Kidney (tissue), 14 donors: Measurements from ENCODE around the gene KMT2E. TPM values are rescaled to one million over a fixed set of nuclear protein-coding genes. Genes with fewer than 3 reads are reported as not detected.
A peak's percentile ranks its signal among the peaks of the same experiment; 100 is the strongest.

Experiments used
- DNase-seq, 5 donors: peaks; one replicate each; pipeline ENCODE4 v3.0.0-alpha.2; 2013 to 2020
- FAIRE-seq: peaks from 2 replicates; lab custom pipeline; 2012; peaks lifted over from hg19 to GRCh38; lab: Jason Lieb, UNC
- H3K27ac ChIP-seq, 2 donors: one replicate each; pipeline ENCODE4 v1.7.0; 2013; ENCODE audit warnings: low read depth in 2 of 2, low read length in 2 of 2, inconsistent platforms in 1 of 2
- H3K27me3 ChIP-seq: one replicate; pipeline ENCODE4 v1.7.1; 2013; ENCODE audit warnings: low read length, inconsistent platforms; ENCODE audit not compliant: control insufficient read depth, insufficient read depth
- H3K36me3 ChIP-seq, 3 donors: one replicate each; pipeline versions ENCODE4 v1.7.0 to v1.7.1; 2013; ENCODE audit warnings: low read length in 3 of 3, control low read depth in 1 of 3, inconsistent platforms in 1 of 3; ENCODE audit not compliant: insufficient read depth in 3 of 3, control insufficient read depth in 2 of 3
- H3K4me1 ChIP-seq, 3 donors: one replicate each; pipeline versions ENCODE4 v1.7.0 to v1.7.1; 2013; ENCODE audit warnings: low read length in 3 of 3, inconsistent platforms in 1 of 3, low read depth in 1 of 3; ENCODE audit not compliant: control insufficient read depth in 2 of 3, insufficient read depth in 2 of 3
- H3K4me3 ChIP-seq, 3 donors: one replicate each; pipeline versions ENCODE4 v1.7.0 to v1.8.1; 2013; ENCODE audit warnings: low read length in 3 of 3, control low read depth in 1 of 3, inconsistent platforms in 1 of 3
- H3K9ac ChIP-seq, 3 donors: one replicate each; pipeline versions ENCODE4 v1.7.0 to v1.7.1; 2013; ENCODE audit warnings: low read length in 3 of 3, control low read depth in 1 of 3, inconsistent platforms in 1 of 3
- H3K9me3 ChIP-seq, 3 donors: one replicate each; pipeline versions ENCODE4 v1.7.0 to v1.7.1; 2013; ENCODE audit warnings: low read length in 3 of 3, control low read depth in 1 of 3, inconsistent platforms in 1 of 3; ENCODE audit not compliant: control insufficient read depth in 2 of 3, insufficient read depth in 1 of 3
- CTCF ChIP-seq: IDR thresholded peaks from 3 replicates; pipeline ENCODE4 v1.5.1; 2012; ENCODE audit warnings: mild to moderate bottlenecking, moderate library complexity, borderline replicate concordance; ENCODE audit not compliant: insufficient read depth; ENCODE audit errors: extremely low read depth
- intact Hi-C: fragments of 100-400 bp; cut with DNase I; formaldehyde crosslinking; loops from one replicate; pipeline ENCODE4 v1.11.1; 2022
- polyA plus RNA-seq: library from polyadenylated mRNA; stranded (reverse); fragments of 350-450 nt; fragmentation: Illumina TruSeq; extraction: RNeasy Lipid Tissue Mini Kit (QIAGEN cat#74804); gene quantifications from one replicate; pipeline ENCODE4 v1.2.3, GENCODE V29; 2014; ENCODE audit warnings: low read depth, low replicate concordance; ENCODE audit not compliant: insufficient read depth
- total RNA-seq: library from RNA; stranded (reverse); fragmentation: NEBNext Ultra II Directional; extraction: Animal tissue kit (Norgen Biotek cat#: 25700); gene quantifications from one replicate; pipeline ENCODE4 v1.2.1, GENCODE V29; 2021
- donor health status: control.
- donor health status: control.
- donor health status: control.
- donor health status: control.
- donor health status: control.
- donor health status: DM: yes; HTN: yes; CAD: no.
- donor health status: Normal renal cell carcinoma (clear cell type).

Gene KMT2E
- total and polyA plus RNA-seq, 2 donors from 2014 or later: 7.2 to 106 TPM

GRCh38 chr7:105017657-105018365 lies 3.8 kb downstream of the KMT2E start:
- FAIRE-seq (no peak), DNase-seq (peak in 2 of 5 donors; percentile 30 to 38)
- Histone ChIP-seq H3K4me3 (peak overlapping the region in 2 of 3 donors; percentile 89 to 98), H3K36me3 (no peaks in the 10 kb centered on the region), H3K4me1 (peaks cover 4 to 7% (median 5%) of the 10 kb centered on the region in 3 donors), H3K9me3 (no peaks in the 10 kb centered on the region), H3K27me3 (no peaks in the 10 kb centered on the region), H3K27ac (peak overlapping the region in 1 of 2 donors; percentile 82), H3K9ac (peak overlapping the region in 2 of 3 donors; percentile 26 to 43)
- intact Hi-C loops: no loop called here
- no peak for TF ChIP-seq CTCF

- no peaks in the 10 kb centered on the region for H3K27me3 ChIP-seq
- DNase-seq (no peak), FAIRE-seq (no peak)
- no peaks in the 10 kb centered on the region for H3K9me3 ChIP-seq
- H3K4me3 ChIP-seq: no peak overlapping the region
- H3K27ac ChIP-seq: no peak overlapping the region
- H3K36me3 ChIP-seq: no peaks in the 10 kb centered on the region
- intact Hi-C loops: no loop called here
- peaks cover 4 to 7% (median 5%) of the 10 kb centered on the region in 3 donors for H3K4me1 ChIP-seq
- no peak overlapping the region for H3K9ac ChIP-seq
- no peak for TF ChIP-seq CTCF
Observed at GRCh38 chr7:105019269-105019668, 5.3 kb downstream of the KMT2E start.

GRCh38 chr7:105020926-105021325 lies 6.9 kb downstream of the KMT2E start:
- DNase-seq (no peak), FAIRE-seq (no peak)
- intact Hi-C loops: no loop called here
- Histone ChIP-seq H3K4me3 (no peak overlapping the region), H3K9ac (no peak overlapping the region), H3K27me3 (no peaks in the 10 kb centered on the region), H3K9me3 (no peaks in the 10 kb centered on the region), H3K36me3 (no peaks in the 10 kb centered on the region), H3K27ac (no peak overlapping the region), H3K4me1 (peaks cover 4 to 7% (median 7%) of the 10 kb centered on the region in 3 donors)
- TF ChIP-seq CTCF: no peak

GRCh38 chr7:105021352-105021751 lies 7.3 kb downstream of the KMT2E start:
- intact Hi-C loops: no loop called here
- Histone ChIP-seq H3K27ac (no peak overlapping the region), H3K27me3 (no peaks in the 10 kb centered on the region), H3K36me3 (no peaks in the 10 kb centered on the region), H3K9ac (no peak overlapping the region), H3K9me3 (no peaks in the 10 kb centered on the region), H3K4me1 (peaks cover 7 to 8% (median 7%) of the 10 kb centered on the region in 3 donors), H3K4me3 (no peak overlapping the region)
- no peak for FAIRE-seq
- DNase-seq: no peak
- TF ChIP-seq CTCF: no peak
